DOHH2 (cell line): ENCODE measurements around the gene ZBTB49.

Experiments used
- H3F3A ChIP-seq: fragments of 200-600 bp; sonication (generic), shearing (Covaris generic); 2 replicates; pipeline ENCODE4 v1.6.0; 2016; ENCODE audit warnings: antibody characterized with exemption, mild to moderate bottlenecking; ENCODE audit not compliant: control insufficient read depth, insufficient read depth
- H3K27ac ChIP-seq: fragments of 200-600 bp; sonication (generic); 2 replicates; pipeline ENCODE4 v1.5.1; 2014; ENCODE audit warnings: low read depth, mild to moderate bottlenecking, low read length, moderate library complexity
- H3K27me3 ChIP-seq: fragments of 200-600 bp; sonication (generic); 2 replicates; pipeline ENCODE4 v1.6.1; 2014; ENCODE audit warnings: mild to moderate bottlenecking, low read length, mixed read lengths; ENCODE audit not compliant: control insufficient read depth
- H3K36me3 ChIP-seq: fragments of 200-600 bp; sonication (generic); 2 replicates; pipeline ENCODE4 v1.6.1; 2014; ENCODE audit warnings: mild to moderate bottlenecking, low read length, moderate library complexity, mixed read lengths; ENCODE audit not compliant: control insufficient read depth
- H3K4me1 ChIP-seq: fragments of 200-600 bp; sonication (generic); 2 replicates; pipeline ENCODE4 v1.6.1; 2014; ENCODE audit warnings: mild to moderate bottlenecking, low read length, mixed read lengths; ENCODE audit not compliant: control insufficient read depth
- H3K4me2 ChIP-seq: fragments of 200-600 bp; sonication (generic); 2 replicates; pipeline ENCODE4 v1.6.0; 2014; ENCODE audit warnings: mild to moderate bottlenecking, low read length, moderate library complexity
- H3K4me3 ChIP-seq: fragments of 200-600 bp; sonication (generic); 2 replicates; pipeline ENCODE4 v1.5.1; 2014; ENCODE audit warnings: mild to moderate bottlenecking, low read length, mixed read lengths
- H3K79me2 ChIP-seq: fragments of 200-600 bp; sonication (generic); 2 replicates; pipeline ENCODE4 v1.6.1; 2014; ENCODE audit warnings: mild to moderate bottlenecking, low read length, mixed read lengths; ENCODE audit not compliant: control insufficient read depth
- H3K9me2 ChIP-seq: fragments of 200-600 bp; sonication (generic); replicated peaks from 2 replicates; pipeline ENCODE4 v1.6.1; 2014; ENCODE audit warnings: mild to moderate bottlenecking, low read length, mixed read lengths; ENCODE audit not compliant: control insufficient read depth
- H3K9me3 ChIP-seq: fragments of 200-600 bp; sonication (generic); 2 replicates; pipeline ENCODE4 v1.6.1; 2014; ENCODE audit warnings: antibody characterized with exemption, low read length, mixed read lengths; ENCODE audit not compliant: control insufficient read depth, insufficient read depth
- H4K20me1 ChIP-seq: fragments of 200-600 bp; sonication (generic); 2 replicates; pipeline ENCODE4 v1.6.0; 2014; ENCODE audit warnings: low read depth, mild to moderate bottlenecking, antibody characterized with exemption, low read length, moderate library complexity; ENCODE audit not compliant: control insufficient read depth, insufficient read depth
- CTCF ChIP-seq: fragments of 200-600 bp; sonication (generic); IDR thresholded peaks from one replicate; pipeline ENCODE4 v1.5.1; 2014; ENCODE audit warnings: antibody characterized with exemption, mild to moderate bottlenecking, low read depth, low read length; ENCODE audit not compliant: poor library complexity, severe bottlenecking
- EZH2phosphoT487 ChIP-seq: fragments of 200-600 bp; sonication (generic); IDR thresholded peaks from 2 replicates; pipeline ENCODE4 v1.6.1; 2017; ENCODE audit warnings: borderline replicate concordance, mild to moderate bottlenecking, antibody characterized with exemption, low read length, moderate library complexity, mixed read lengths

The ZBTB49 gene

GRCh38 chr4:4284827-4285618, 5.0 kb upstream of the ZBTB49 start:
- H3K36me3 ChIP-seq: peaks cover 80% of the 10 kb centered on the region
- no peak overlapping the region for H3K4me3 ChIP-seq
- H4K20me1 ChIP-seq: no peaks in the 10 kb centered on the region; the same call in 1 of the 2 replicates
- H3K9me3 ChIP-seq: no peaks in the 10 kb centered on the region
- H3K79me2 ChIP-seq: peaks cover 59% of the 10 kb centered on the region
- no peak overlapping the region for H3K4me2 ChIP-seq
- H3F3A ChIP-seq: no peaks in the 10 kb centered on the region
- no peaks in the 10 kb centered on the region for H3K27me3 ChIP-seq
- TF ChIP-seq CTCF (no peak), EZH2phosphoT487 (no peak)
- no peak overlapping the region for H3K27ac ChIP-seq
- no peaks in the 10 kb centered on the region for H3K9me2 ChIP-seq
- peaks cover 16% of the 10 kb centered on the region for H3K4me1 ChIP-seq

- Histone ChIP-seq H3K27me3 (no peaks in the 10 kb centered on the region), H3K4me2 (peak overlapping the region; percentile 22; the same call in 1 of the 2 replicates), H4K20me1 (peaks cover 5% of the 10 kb centered on the region; the same call in 1 of the 2 replicates), H3K9me3 (no peaks in the 10 kb centered on the region), H3K27ac (no peak overlapping the region), H3K36me3 (peaks cover 52% of the 10 kb centered on the region), H3K9me2 (no peaks in the 10 kb centered on the region), H3F3A (no peaks in the 10 kb centered on the region), H3K4me1 (peaks cover 26% of the 10 kb centered on the region), H3K4me3 (no peak overlapping the region), H3K79me2 (peaks cover 87% of the 10 kb centered on the region)
- TF ChIP-seq EZH2phosphoT487: no peak
- TF ChIP-seq CTCF: no peak
These were observed 2.0 kb upstream of the ZBTB49 start for GRCh38 chr4:4288098-4288497.

DNA sequence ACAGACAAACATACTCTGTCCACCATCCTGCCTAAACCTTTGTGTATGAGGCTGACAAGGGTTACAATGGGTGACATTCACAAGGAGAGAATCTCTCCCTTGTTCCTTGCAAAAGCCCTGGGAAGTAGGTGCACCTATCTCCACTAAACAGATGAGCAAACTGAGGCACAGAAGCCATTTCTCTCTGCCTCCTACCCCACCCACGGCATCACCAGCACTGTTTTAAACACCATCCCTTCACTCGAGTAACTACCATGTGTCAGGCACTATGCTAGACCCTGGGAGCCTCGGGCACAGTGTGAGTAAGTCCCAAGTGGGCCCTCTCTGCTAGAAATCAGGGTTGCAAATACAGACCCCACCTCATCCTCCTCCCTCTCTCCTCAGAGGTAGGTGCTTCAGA, 996 bp upstream of the ZBTB49 start:
- peaks cover 5% of the 10 kb centered on the region; the same call in 1 of the 2 replicates for H4K20me1 ChIP-seq
- H3K27me3 ChIP-seq: no peaks in the 10 kb centered on the region
- peaks cover 42% of the 10 kb centered on the region for H3K36me3 ChIP-seq
- no peaks in the 10 kb centered on the region for H3F3A ChIP-seq
- no peaks in the 10 kb centered on the region for H3K9me3 ChIP-seq
- H3K27ac ChIP-seq: peak overlapping the region; percentile 27; the same call in 1 of the 2 replicates
- TF ChIP-seq CTCF (no peak), EZH2phosphoT487 (no peak)
- H3K79me2 ChIP-seq: peaks cover 91% of the 10 kb centered on the region
- peak overlapping the region; percentile 83 for H3K4me3 ChIP-seq
- H3K9me2 ChIP-seq: no peaks in the 10 kb centered on the region
- H3K4me2 ChIP-seq: peak overlapping the region; percentile 89
- H3K4me1 ChIP-seq: peaks cover 26% of the 10 kb centered on the region
